Suprapubic skin (tissue), 4 donors: ENCODE measurements around the gene RBM33. TPM values are rescaled to one million over a fixed set of nuclear protein-coding genes. Genes with fewer than 3 reads are reported as not detected.

Experiments used
- DNase-seq, 2 donors: peaks; one replicate each; pipeline ENCODE4 v3.0.0-alpha.2; 2019; ENCODE audit warnings: low spot score in 2 of 2
- H3K27ac ChIP-seq: fragments of 200-600 bp; sonication (generic); one replicate; pipeline ENCODE4 v1.5.1; 2019
- H3K27me3 ChIP-seq: fragments of 200-600 bp; sonication (generic); one replicate; pipeline ENCODE4 v1.5.1; 2019
- H3K36me3 ChIP-seq: fragments of 200-600 bp; sonication (generic); one replicate; pipeline ENCODE4 v1.5.1; 2019
- H3K4me1 ChIP-seq: fragments of 200-600 bp; sonication (generic); one replicate; pipeline ENCODE4 v1.5.1; 2019
- H3K4me3 ChIP-seq: fragments of 200-600 bp; sonication (generic); one replicate; pipeline ENCODE4 v1.5.1; 2019; ENCODE audit warnings: mild to moderate bottlenecking
- H3K9me3 ChIP-seq: fragments of 200-600 bp; sonication (generic); one replicate; pipeline ENCODE4 v1.5.1; 2019
- CTCF ChIP-seq, 2 donors: fragments of 200-600 bp in 1 of 2; fragments of 450-650 bp in 1 of 2; sonication (generic) in 1 of 2; IDR thresholded peaks; one replicate each; pipeline ENCODE4 v1.5.1; 2016 to 2019; ENCODE audit warnings: antibody characterized with exemption in 2 of 2, mild to moderate bottlenecking in 1 of 2, moderate library complexity in 1 of 2
- EP300 ChIP-seq: sonication (generic); formaldehyde crosslinking; IDR thresholded peaks from one replicate; pipeline ENCODE4 v1.6.1; 2017; ENCODE audit warnings: antibody characterized with exemption
- POLR2A ChIP-seq, 2 donors: fragments of 450-650 bp; IDR thresholded peaks; one replicate each; pipeline ENCODE4 v1.6.1; 2017; ENCODE audit warnings: antibody characterized with exemption in 2 of 2, mild to moderate bottlenecking in 2 of 2, moderate library complexity in 2 of 2
- POLR2AphosphoS5 ChIP-seq, 3 donors: sonication (generic); formaldehyde crosslinking; IDR thresholded peaks; one replicate each; pipeline ENCODE4 v1.6.1; 2017; ENCODE audit warnings: antibody characterized with exemption in 3 of 3
- WGBS: methylation state at CpG from one replicate; pipeline ENCODE4 v1.1.5; 2018; 5-methylcytosine and 5-hydroxymethylcytosine counted together
- total RNA-seq, 4 donors: library from RNA; depleted of rRNA; stranded (reverse); fragments of >200 nt; gene quantifications; one replicate each; pipeline ENCODE4 v1.1.0, GENCODE V29; 2016

RBM33 gene
- total RNA-seq, 4 donors from 2014 or later = 37.4 to 121 (median 58.2) TPM

GRCh38 chr7:155692317-155692716 is 47.9 kb downstream of the RBM33 start:
- no peak for TF ChIP-seq EP300
- no peak for TF ChIP-seq CTCF (IDR thresholded peaks at IDR 0.05)
- no peak for TF ChIP-seq POLR2AphosphoS5 (IDR thresholded peaks at IDR 0.05)
- TF ChIP-seq POLR2A (IDR thresholded peaks at IDR 0.05) = no peak
- H3K27me3 ChIP-seq = no peaks in the 10 kb centered on the region
- H3K27ac ChIP-seq = no peak overlapping the region
- H3K4me3 ChIP-seq = no peak overlapping the region
- no peak for DNase-seq
- no peaks in the 10 kb centered on the region for H3K36me3 ChIP-seq
- no peaks in the 10 kb centered on the region for H3K9me3 ChIP-seq
- WGBS = 86% methylated on average over 5 of the region's 5 CpGs
- no peaks in the 10 kb centered on the region for H3K4me1 ChIP-seq

GRCh38 chr7:155693826-155694225 is 49.4 kb downstream of the RBM33 start:
- Histone ChIP-seq H3K27ac (no peak overlapping the region), H3K4me1 (no peaks in the 10 kb centered on the region), H3K36me3 (no peaks in the 10 kb centered on the region), H3K9me3 (no peaks in the 10 kb centered on the region), H3K4me3 (no peak overlapping the region), H3K27me3 (no peaks in the 10 kb centered on the region)
- 86% methylated on average over 5 of the region's 5 CpGs for WGBS
- no peak for DNase-seq
- TF ChIP-seq POLR2AphosphoS5 (IDR thresholded peaks at IDR 0.05) (no peak), CTCF (IDR thresholded peaks at IDR 0.05) (no peak), EP300 (no peak)

- Histone ChIP-seq H3K36me3 (no peaks in the 10 kb centered on the region), H3K4me3 (no peak overlapping the region), H3K9me3 (no peaks in the 10 kb centered on the region), H3K27ac (no peak overlapping the region), H3K27me3 (no peaks in the 10 kb centered on the region), H3K4me1 (no peaks in the 10 kb centered on the region)
- WGBS = 83% methylated on average over 5 of the region's 5 CpGs
- DNase-seq = no peak
- TF ChIP-seq POLR2A (IDR thresholded peaks at IDR 0.05) (no peak), EP300 (no peak), CTCF (IDR thresholded peaks at IDR 0.05) (no peak)
Measured at GRCh38 chr7:155694851-155695250, 50.4 kb downstream of the RBM33 start.

- TF ChIP-seq POLR2AphosphoS5 (IDR thresholded peaks at IDR 0.05) (no peak), EP300 (no peak), POLR2A (IDR thresholded peaks at IDR 0.05) (no peak), CTCF (IDR thresholded peaks at IDR 0.05) (no peak)
- Histone ChIP-seq H3K36me3 (peaks cover 12% of the 10 kb centered on the region), H3K27ac (no peak overlapping the region), H3K4me3 (no peak overlapping the region), H3K27me3 (no peaks in the 10 kb centered on the region), H3K9me3 (no peaks in the 10 kb centered on the region), H3K4me1 (no peaks in the 10 kb centered on the region)
- 88% methylated on average over 5 of the region's 5 CpGs for WGBS
- DNase-seq = no peak
Measured at GRCh38 chr7:155696747-155697146, 52.3 kb downstream of the RBM33 start.

GRCh38 chr7:155698633-155699032 is 54.2 kb downstream of the RBM33 start:
- DNase-seq = no peak
- no peaks in the 10 kb centered on the region for H3K4me1 ChIP-seq
- H3K36me3 ChIP-seq = peaks cover 27% of the 10 kb centered on the region
- H3K27ac ChIP-seq = no peak overlapping the region
- no peaks in the 10 kb centered on the region for H3K9me3 ChIP-seq
- TF ChIP-seq POLR2AphosphoS5 (IDR thresholded peaks at IDR 0.05) (no peak), POLR2A (IDR thresholded peaks at IDR 0.05) (no peak), CTCF (IDR thresholded peaks at IDR 0.05) (no peak), EP300 (no peak)
- 87% methylated on average over 1 of the region's 1 CpG for WGBS
- no peaks in the 10 kb centered on the region for H3K27me3 ChIP-seq
- H3K4me3 ChIP-seq = no peak overlapping the region
